Psoas muscle (tissue), 8 donors: ENCODE data around the gene DTNBP1. TPM values are rescaled to one million over a fixed set of nuclear protein-coding genes. Genes with fewer than 3 reads are reported as not detected.

Experiments used
- ATAC-seq, 4 donors: fragments of 200-7000 bp; cut with Tn5 transposase; one replicate each; pipeline ENCODE4 v1.9.1; 2020; ENCODE audit warnings: moderate library complexity in 3 of 4, mild to moderate bottlenecking in 2 of 4
- DNase-seq, 2 donors: peaks; one replicate each; pipeline ENCODE4 v3.0.0-alpha.2; 2020
- H3K27ac ChIP-seq: fragments of 200-600 bp; one replicate; pipeline ENCODE4 v1.8.0; 2022
- H3K27me3 ChIP-seq, 3 donors: fragments of 200-600 bp in 1 of 3; one replicate each; pipeline versions ENCODE4 v1.6.1 to v1.8.0; 2013 to 2022; ENCODE audit warnings: low read length in 2 of 3, mild to moderate bottlenecking in 2 of 3, moderate library complexity in 1 of 3; ENCODE audit not compliant: insufficient read depth in 3 of 3
- H3K36me3 ChIP-seq, 2 donors: fragments of 200-600 bp in 1 of 2; one replicate each; pipeline versions ENCODE4 v1.6.1 to v1.8.0; 2013 to 2022; ENCODE audit warnings: low read depth in 1 of 2, mild to moderate bottlenecking in 1 of 2, moderate library complexity in 1 of 2; ENCODE audit not compliant: insufficient read depth in 1 of 2
- H3K4me1 ChIP-seq: fragments of 200-600 bp; one replicate; pipeline ENCODE4 v1.8.0; 2022
- H3K4me3 ChIP-seq: fragments of 200-600 bp; one replicate; pipeline ENCODE4 v1.8.0; 2022; ENCODE audit warnings: mild to moderate bottlenecking
- H3K9me3 ChIP-seq: fragments of 200-600 bp; one replicate; pipeline ENCODE4 v1.8.0; 2022
- WGBS, 3 donors: extraction: QIAGEN DNeasy Blood & Tissue Kit; methylation state at CpG; one replicate each; pipeline versions ENCODE4 v1.1.6 to v1.1.7; 2013; 5-methylcytosine and 5-hydroxymethylcytosine counted together
- intact Hi-C, 2 donors: fragments of 100-400 bp; cut with DNase I; formaldehyde crosslinking; loops; one replicate each; pipeline versions ENCODE4 v1.11.0 to v1.14.2; 2022
- polyA plus RNA-seq, 3 donors: library from polyadenylated mRNA; stranded (reverse); fragments of 200-250 nt; gene quantifications; one replicate each; pipeline ENCODE4 v1.2.3, GENCODE V29; 2013
- total RNA-seq, 4 donors: library from RNA; stranded (reverse); fragmentation: NEBNext Ultra II Directional in 2 of 4; extraction: Animal tissue kit (Norgen Biotek cat#: 25700) in 2 of 4; gene quantifications; one replicate each; pipeline versions ENCODE4 v1.2.1 to v1.2.4, GENCODE V29; 2021 to 2023
- TF ChIP-seq, protein P1 (sequence below): fragments of 200-600 bp; IDR thresholded peaks from one replicate; pipeline ENCODE4 v1.8.0; 2022; ENCODE audit warnings: antibody characterized with exemption
- donor health status: healthy with polysubstance abuse.
- donor health status: DM: no; HTN: no; CAD: no; lungs with moderate emphysema.
- donor health status: Bipolar disorder and iron deficiency.
- donor health status: healthy.
- donor health status: DM: yes; HTN: yes; CAD: no.
- donor health status: DM: no; HTN: no; CAD: no.
- donor health status: DM: no; HTN: no; CAD: no.
- donor health status: DM: yes; HTN: yes; CAD: no.

The DTNBP1 gene
- total and polyA plus RNA-seq, 7 donors: 8.0 to 22.0 (median 15.0) TPM

DNA sequence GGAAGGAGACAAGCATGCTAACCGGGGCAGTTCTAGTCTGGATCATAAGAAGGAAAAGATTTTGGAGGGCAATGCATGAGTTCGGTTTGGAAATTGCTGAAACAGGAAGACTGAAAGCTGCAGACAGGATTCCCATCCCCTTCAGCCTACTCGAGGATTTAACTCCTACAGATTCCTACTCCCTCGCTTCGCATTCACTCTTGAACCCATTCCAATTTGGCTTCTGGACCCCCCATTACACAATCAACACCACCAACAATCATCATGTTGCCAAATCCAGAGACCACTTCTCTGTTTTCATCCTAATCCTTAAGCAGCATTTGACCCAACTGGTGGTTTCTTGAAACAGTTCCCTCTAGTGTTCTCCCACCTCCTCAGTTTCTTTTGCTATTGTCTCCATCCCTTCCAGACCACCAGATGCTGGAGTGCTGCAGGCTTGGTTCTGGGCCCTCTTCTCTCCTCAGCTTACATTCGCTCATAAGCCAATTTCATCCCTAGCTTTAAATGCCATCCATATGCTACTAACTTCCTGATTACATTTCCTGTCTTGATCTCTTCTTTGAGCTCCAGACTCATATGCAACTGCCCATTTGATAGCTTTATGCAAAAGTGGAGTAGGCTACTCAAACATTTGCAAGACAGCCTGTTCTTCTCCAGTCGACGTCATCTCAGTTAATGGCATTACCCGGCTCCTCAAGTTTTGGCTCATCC lies 66.5 kb downstream of the DTNBP1 start:
- intact Hi-C loops: loop anchor here in 1 of 2 donors (5.0 kb wide), 1 partner anchor 69 kb away; no protein-coding TSS in a partner anchor
- Histone ChIP-seq H3K9me3 (no peaks in the 10 kb centered on the region), H3K4me1 (peaks cover 34% of the 10 kb centered on the region), H3K36me3 (no peaks in the 10 kb centered on the region), H3K27ac (peak overlapping the region; percentile 70), H3K4me3 (no peak overlapping the region), H3K27me3 (no peaks in the 10 kb centered on the region)
- DNase-seq (no peak), ATAC-seq (no peak)
- TF ChIP-seq, protein P1, sequence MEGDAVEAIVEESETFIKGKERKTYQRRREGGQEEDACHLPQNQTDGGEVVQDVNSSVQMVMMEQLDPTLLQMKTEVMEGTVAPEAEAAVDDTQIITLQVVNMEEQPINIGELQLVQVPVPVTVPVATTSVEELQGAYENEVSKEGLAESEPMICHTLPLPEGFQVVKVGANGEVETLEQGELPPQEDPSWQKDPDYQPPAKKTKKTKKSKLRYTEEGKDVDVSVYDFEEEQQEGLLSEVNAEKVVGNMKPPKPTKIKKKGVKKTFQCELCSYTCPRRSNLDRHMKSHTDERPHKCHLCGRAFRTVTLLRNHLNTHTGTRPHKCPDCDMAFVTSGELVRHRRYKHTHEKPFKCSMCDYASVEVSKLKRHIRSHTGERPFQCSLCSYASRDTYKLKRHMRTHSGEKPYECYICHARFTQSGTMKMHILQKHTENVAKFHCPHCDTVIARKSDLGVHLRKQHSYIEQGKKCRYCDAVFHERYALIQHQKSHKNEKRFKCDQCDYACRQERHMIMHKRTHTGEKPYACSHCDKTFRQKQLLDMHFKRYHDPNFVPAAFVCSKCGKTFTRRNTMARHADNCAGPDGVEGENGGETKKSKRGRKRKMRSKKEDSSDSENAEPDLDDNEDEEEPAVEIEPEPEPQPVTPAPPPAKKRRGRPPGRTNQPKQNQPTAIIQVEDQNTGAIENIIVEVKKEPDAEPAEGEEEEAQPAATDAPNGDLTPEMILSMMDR: no peak
- WGBS, 3 donors: 76 to 79% (median 77%) methylated on average over 9 of the region's 9 CpGs

DNA sequence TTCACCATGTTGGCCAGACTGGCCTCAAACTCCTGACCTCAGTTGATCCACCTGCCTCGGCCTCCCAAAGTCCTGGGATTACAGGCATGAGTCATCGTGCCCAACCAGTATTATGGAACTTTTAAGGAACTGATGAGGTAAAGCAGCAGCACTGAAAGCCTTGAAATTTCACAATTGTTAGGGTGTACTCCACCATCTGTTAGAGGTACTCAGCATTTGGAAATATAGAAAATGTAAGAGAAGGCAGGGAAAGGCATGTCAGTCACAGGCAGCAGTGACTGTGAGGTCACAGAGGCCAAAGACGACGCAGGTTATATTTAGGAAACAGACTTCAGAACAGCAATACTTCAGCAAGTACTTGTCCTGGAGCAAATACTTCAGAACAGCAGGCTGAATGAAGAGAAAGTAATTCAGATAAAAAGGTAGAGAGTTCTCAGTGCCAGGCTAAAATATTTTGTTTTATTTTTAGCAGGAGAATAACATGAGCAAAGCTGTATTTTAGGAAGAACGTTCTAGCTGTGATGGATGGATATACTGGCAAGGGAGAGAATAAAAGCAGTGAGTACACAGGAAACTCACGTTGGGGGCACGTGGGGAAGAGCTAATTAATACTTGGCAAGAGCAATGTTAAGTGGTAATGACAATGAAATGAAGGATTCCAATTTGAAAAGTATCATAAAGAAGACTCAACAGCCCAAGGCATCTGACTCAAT lies 67.2 kb downstream of the DTNBP1 start:
- WGBS, 3 donors: 16 to 31% (median 19%) methylated on average over 7 of the region's 7 CpGs
- no peaks in the 10 kb centered on the region for H3K9me3 ChIP-seq
- intact Hi-C loops: loop anchor here in 1 of 2 donors (5.0 kb wide), 1 partner anchor 68 kb away; no protein-coding TSS in a partner anchor
- no peaks in the 10 kb centered on the region for H3K36me3 ChIP-seq
- DNase-seq (no peak), ATAC-seq (peak; percentile 59 to 88 (median 84))
- H3K27ac ChIP-seq: peak overlapping the region; percentile 70
- H3K27me3 ChIP-seq: no peaks in the 10 kb centered on the region
- H3K4me1 ChIP-seq: peaks cover 34% of the 10 kb centered on the region
- TF ChIP-seq, protein P1: no peak
- no peak overlapping the region for H3K4me3 ChIP-seq

DNA sequence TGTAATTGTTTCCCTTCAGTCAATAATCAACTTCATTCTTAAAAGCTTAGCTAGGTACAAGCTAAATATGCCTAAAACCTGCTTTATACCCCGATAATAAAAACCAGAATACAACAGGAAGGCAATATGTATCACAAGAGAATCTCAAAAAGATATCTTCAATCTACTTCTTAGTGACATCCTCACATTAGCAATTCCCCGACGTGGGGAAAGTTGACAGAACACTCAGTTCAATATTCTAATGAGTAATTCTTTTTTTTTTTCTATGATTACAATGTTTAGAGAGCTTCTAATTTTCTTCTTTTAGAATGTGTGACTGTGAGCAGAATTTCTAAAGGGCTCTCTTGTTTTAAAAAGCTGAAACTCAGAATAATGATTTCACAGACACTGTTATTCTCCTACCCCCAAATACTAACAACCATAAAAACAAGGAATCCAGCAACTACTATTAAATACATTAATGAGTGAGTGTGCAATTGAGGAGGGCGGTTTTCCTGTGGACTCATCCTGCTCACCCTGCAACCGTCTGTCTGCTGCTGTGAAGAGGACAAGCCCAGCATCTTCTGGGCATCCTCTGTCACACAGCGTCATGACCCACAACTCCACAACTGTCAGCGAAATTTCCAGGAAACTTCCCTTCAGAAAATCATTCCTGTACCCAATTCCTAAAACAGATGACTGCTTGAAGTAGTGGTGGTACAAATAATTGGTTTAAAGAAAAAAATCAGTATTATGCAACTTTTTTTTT lies 68.1 kb downstream of the DTNBP1 start:
- DNase-seq (no peak), ATAC-seq (peak in 3 of 4 donors; percentile 41 to 70 (median 43))
- peaks cover 39% of the 10 kb centered on the region for H3K4me1 ChIP-seq
- H3K27ac ChIP-seq: peak overlapping the region; percentile 70
- intact Hi-C loops: loop anchor here in 1 of 2 donors (5.0 kb wide), 1 partner anchor 67 kb away; no protein-coding TSS in a partner anchor
- WGBS, 3 donors: 77 to 97% (median 85%) methylated on average over 7 of the region's 7 CpGs
- H3K36me3 ChIP-seq: no peaks in the 10 kb centered on the region
- no peaks in the 10 kb centered on the region for H3K9me3 ChIP-seq
- H3K4me3 ChIP-seq: no peak overlapping the region
- TF ChIP-seq, protein P1: no peak
- H3K27me3 ChIP-seq: no peaks in the 10 kb centered on the region

DNA sequence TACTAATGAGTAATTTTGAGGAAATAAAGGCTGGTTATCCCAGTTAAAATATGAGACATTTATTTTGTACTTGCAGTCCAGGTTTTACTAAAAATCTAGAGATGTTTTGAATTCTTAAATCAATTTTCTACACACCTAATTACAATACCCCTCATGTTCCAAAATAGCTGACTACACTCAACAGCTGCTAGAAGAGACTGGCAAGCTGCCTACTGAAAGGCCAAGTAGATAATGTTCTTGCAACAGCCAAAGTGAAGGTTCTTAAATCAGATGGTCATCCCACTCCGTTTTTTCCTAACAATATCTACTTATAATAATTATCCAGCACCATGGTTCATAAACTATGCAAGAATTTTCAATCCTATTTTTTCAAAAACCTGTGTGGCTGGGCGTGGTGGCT lies 69.0 kb downstream of the DTNBP1 start:
- no peak for DNase-seq
- H3K36me3 ChIP-seq: no peaks in the 10 kb centered on the region
- 32 to 53% (median 46%) methylated on average over 2 of the region's 2 CpGs for WGBS, 3 donors
- no peaks in the 10 kb centered on the region for H3K27me3 ChIP-seq
- H3K4me1 ChIP-seq: peaks cover 39% of the 10 kb centered on the region
- TF ChIP-seq, protein P1: no peak
- H3K9me3 ChIP-seq: no peaks in the 10 kb centered on the region
- intact Hi-C loops: no loop called here
- peak in 3 of 4 donors; percentile 46 to 69 (median 47) for ATAC-seq
- H3K27ac ChIP-seq: peak overlapping the region; percentile 70
- no peak overlapping the region for H3K4me3 ChIP-seq
